DMS 273 (cell line): ENCODE data around the gene METTL3.

Experiments
- DNase-seq: peaks from one replicate; lab custom pipeline; 2025; ENCODE audit not compliant: unreplicated experiment; lab: John Stamatoyannopoulos, UW

METTL3 gene

DNA sequence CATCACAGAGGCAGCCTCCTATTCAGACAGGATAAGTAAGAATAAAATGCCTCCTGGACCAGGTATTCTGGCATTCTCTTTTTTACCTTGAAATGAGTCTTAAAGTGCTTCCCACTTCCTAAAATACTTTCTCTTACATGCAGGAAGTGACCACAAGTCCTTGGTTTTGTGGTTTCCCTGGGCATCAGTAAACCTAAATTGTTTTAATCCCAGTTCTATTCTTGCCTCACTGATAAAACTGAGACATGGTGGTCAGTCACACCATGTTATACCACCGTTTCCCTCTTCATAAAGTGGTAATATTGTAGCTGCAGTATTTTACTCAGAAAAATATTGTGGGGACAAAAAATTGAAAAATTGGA, 16.2 kb upstream of the METTL3 start:
- DNase-seq: no peak

DNA sequence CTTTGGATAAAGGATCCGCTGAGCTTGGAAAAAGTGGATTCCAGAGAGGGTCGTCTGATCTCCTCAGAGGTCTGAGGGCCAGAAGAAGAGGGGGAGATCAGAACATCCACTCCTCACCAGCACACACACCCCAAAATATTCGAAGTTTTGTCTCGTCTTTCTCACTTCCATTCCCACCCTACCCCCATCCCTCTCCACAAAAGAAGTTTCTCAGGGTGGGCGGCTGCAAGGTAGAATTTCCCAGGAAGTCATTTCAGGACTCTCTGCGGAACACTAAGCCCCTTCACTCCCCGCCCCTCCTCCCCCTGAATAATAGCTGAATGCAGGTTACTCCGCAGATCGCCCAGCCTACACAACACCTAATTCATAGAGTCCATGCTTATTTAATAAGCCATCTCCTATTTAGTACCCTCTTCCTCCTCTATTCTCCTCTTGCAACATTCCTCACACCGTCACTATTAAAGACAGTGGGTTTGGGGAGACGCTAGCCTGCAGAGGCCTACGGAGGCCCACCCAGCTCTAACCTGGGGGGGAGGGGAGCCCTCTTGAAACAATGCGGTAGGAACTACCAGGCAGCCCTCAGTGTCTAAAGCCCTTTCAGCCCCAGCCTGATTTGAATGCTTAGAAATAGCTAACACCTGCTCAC, 15.7 kb upstream of the METTL3 start:
- DNase-seq: peak; percentile 17

DNA sequence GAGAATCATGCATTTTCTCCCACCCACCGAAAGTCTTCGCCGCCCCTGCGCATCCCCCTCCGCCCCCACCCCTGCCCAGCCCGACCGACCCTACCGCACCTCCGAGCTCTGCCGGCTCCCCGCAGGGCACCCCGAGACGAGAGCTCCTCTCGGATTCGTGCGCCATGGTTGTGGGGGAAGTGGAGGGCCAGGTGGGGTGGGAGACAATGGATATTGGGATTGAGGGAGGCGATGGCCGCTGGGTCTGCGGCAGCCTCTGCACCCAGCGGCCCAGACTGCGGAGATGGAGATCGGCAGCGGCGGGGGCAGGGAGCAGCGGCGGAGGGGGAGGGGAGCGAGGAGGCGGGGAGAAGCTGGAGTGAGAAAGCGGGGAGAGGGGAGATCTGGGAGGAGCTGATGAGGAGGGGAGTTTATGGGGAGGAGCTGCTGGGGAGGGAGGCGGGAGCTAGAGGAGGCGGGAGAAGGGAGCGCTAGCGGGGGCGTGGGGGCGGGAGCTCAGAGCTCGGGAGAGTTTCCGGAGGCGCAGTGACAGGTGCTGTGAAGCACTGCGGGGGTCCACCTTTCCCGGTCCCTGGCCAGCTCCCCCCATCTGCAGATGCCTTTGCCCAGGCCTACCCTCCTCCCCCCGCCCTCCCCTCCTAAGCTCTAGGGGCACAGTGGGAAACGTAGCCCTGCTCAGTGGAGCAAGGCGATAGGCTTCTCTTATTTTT, 15.0 kb upstream of the METTL3 start, which contains the start of gene SALL2:
Gene SALL2, minus strand, starts transcription at position 385 of the 710 bp plus-strand sequence. Its CDS starts 219 bp downstream, at position 166.
- DNase-seq: peak; percentile 93

DNA sequence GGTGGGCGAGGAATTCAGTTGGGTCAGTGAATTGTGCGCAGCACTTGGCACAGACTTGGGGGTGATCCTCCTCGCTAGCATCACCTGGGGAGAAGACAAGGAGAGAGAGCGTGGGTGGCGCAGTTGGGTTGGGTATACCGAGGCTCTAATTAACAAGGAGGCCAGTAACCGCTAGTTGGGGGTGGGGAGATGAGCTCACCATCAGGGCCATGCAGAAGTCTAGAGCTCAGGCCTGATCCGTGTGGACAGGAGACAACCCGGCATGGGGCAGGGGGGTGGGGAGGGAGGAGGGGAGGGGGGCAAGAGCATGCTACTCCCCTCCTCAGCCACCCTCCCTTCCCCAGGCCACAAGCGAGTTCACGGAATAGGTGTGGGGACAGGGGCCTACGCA, 14.4 kb upstream of the METTL3 start:
- peak; percentile 65 for DNase-seq

DNA sequence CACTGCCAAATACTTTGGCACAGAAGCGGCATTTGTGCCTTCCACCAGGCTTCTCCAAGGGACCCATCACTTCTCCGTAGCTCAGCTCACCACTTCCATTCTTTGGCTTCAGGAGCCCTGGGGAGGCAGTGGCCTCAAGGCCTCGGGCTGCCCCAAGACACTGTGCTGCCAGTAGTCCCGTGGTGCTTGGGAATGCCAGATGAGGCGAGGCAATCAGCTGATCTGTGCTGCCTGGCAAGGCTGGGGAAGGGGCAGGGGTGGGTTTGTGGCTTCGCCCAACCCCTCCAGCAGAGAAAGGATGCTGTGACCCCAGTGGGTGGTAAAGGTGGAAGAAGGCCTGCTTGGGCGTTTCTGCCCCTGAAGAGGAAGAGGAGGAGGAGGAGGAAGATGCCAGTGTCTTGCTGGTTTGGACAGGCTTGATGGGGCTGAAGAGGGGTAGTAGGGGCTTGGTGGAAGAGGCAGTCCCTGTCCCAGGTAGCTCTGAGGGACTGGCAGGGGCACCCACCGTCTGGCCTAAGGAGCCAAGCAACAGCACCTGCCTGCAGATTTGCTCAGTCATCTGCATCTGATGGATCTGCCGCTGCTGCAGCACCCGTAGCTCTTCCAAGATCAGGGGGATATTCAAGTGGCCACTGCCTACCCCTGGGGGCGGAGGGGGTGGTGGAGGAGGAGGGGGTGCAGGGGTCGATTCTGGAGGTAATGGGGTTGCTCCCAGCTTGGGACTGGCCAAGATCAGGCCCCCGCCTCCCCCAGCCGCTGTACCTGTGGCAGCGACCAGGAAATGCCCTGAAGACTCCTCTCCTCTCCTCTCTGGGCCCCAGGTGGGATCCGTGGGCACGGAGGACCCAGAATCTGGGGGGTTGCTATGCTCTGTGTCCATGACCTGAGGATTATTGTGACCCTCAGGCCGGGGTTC, 13.7 kb upstream of the METTL3 start:
- no peak for DNase-seq

DNA sequence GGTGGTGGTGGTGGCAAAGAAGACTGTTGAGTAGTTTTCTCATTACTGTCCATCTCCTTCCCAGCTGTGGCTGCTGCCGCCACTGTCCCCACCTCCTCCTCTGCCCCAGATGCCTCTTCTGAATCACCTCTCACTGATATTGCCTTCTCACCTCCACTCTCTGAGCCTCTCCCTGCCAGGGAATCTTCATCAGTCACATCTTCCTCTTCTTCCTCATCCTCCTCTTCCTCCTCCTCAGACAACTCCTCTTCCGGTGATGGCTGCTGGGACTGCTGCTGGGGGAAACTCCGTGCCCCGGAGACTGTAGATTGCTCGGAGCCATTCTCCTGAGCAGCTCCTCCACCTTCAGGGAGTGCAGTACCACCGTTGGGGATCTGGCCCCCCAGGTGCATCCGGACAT, 12.1 kb upstream of the METTL3 start:
- DNase-seq: no peak

DNA sequence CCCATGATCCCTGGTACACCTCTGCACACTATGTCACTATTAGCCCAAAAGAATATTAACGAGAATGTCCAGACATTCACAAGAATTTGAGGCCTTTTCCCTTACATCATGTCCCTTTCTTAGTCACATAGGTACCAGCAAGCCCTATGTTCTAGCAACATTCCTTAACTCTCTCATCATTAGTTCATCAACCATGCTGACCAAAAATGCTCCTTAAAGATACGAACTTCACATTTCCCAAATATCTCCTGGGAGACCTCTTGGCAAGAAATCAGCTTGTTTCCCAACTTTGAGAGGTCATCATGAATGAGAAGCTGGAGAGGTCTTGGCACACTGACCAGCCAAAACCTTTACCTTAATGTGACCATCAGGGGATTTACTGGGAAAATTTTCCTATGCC, 10.4 kb upstream of the METTL3 start:
- peak; percentile 31 for DNase-seq

DNA sequence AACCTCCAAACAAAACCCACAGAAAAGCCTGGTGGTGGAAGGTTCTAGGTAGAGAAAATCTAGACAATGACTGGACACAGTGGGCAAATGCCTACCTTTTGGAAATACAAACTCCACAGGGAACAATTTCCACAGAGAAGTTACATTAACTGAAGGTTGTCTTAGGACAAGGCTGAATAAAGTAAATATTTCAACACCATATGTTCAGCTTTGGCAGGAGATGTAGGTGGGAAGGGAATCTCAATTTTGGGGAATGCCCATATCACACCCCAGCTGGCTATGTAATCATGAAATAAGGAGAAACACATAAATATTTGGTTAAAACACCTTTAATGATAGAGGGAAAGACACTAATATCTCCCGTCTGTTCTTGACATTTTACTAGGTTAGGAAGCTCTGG, 9.6 kb upstream of the METTL3 start:
- DNase-seq: peak; percentile 71

DNA sequence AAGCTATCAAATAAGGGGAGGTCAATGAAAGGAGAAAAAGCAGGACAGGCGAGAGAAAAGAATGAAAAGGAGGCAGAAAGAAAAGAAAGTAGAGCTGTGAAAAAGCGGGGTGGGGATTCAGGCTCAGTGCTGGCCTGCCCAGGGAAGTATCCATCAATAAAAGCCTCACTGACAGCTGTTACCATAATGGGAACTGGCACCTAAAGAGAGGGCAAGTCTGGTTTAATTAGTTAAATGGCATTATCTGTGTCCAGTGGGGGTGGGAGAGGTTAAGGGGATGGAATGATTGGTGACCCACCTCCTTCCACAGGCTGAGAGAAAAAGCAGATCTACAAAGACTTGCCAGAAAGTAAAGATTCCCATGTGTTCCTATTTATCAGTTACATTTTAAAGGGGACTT, 7.6 kb upstream of the METTL3 start:
- peak; percentile 29 for DNase-seq

DNA sequence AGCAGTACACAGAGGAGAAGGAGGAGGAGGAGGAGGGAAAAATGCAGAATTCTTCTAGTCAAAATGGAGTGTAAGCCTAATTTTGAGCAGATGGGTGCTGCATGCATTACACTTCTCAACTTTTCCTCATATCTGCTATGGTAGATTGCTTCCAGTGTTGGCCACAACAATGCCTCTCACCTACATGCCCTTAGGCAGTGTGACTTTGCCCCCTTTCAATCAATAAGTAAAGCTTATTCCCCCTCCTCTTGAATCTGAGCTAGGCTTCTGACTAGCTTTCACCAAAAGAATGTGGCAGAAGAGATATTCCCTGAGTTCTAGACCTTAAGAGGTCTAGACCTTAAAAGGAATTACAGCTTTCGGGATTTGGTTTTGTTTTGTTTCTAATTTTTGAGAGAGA, 3.2 kb upstream of the METTL3 start:
- no peak for DNase-seq

DNA sequence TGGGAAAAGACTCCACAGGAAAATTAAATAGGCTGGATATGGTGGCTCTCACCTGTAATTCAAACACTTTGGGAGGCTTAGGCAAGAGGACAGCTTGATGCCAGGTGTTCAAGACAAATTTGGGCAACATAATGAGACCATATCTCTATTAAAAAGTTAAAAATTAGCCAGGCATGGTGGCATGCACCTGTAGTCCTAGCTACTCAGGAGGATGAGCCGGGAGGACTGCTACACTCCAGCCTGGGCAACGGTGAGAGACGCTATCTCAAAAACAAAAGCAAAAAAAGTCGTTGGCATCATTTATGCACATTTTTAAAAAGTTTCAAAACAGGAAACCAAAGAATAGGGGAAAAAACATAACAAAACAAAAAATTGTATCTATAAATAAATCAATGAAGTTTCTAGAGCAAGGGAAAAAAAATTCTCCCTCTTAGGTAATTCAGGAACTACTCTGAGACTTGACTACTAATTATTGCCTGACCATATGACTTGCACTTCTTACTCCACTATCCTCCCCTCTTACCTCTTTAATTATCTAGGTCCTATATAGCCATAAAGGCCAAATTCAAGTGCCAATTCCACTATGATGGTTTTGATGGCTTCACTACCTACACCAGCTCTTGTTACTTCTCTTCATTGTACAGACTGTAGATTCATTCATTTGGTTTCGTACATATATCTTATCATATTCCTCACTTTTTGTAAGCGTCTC, 1.6 kb downstream of the METTL3 start:
- no peak for DNase-seq

DNA sequence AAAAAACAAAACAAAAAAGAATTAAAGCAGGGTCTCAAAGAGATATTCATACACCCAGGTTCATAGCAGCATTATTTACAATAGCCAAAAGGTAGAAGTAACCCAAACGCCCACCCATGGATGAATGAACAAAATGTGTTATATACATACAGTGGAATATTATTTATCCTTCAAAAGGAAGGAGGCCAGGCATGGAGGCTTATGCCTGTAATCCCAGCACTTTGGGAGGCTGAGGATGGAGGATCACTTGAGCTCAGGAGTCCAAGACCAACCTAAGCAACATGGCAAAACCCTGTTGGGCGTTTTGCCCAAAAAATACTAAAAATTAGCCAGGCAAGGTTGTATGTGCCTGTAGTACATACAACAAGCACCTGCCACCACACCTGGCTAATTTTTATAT, 4.6 kb downstream of the METTL3 start:
- DNase-seq: no peak

DNA sequence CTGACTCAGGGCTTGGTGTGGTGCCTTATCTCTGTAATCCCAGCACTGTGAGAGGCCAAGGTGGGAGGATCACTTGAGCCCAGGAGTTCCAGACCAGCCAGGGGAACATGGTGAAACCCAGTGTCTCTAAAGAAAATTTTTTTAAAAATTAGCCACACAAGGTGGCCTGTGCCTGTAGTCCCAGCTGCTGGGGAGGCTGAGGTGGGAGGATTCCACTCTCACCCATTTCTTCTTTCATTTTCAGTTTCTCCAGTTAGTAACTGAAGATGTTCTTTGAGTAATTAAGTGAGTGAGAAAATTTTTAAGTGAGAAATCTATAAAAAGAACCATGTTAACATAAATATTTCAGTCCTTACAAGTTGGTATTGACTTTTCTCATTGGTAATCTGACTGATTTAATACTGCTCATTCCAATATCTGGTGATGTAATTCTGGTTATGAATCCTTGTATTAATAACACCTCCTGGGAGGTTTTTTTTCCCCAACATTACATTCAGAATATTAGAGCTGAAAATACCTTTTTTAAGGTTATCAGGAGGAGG, 6.1 kb downstream of the METTL3 start:
- no peak for DNase-seq

DNA sequence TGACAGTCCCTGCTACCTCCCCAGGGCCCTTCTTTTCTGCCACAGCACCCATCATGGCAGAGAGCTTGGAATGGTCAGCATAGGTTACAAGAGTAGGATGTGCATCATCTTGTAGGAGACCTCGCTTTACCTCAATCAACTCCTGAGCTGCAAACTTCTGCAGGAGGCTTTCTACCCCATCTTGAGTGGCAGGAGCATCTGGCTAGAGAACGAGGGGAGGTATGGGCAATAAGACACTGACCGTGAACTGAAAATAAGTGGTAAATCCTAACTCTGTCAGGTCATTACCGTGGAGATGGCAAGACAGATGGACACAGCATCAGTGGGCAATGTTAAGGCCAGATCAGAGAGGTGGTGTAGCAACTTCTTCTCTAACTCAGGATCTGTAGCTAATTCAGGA, 7.8 kb downstream of the METTL3 start:
- no peak for DNase-seq

DNA sequence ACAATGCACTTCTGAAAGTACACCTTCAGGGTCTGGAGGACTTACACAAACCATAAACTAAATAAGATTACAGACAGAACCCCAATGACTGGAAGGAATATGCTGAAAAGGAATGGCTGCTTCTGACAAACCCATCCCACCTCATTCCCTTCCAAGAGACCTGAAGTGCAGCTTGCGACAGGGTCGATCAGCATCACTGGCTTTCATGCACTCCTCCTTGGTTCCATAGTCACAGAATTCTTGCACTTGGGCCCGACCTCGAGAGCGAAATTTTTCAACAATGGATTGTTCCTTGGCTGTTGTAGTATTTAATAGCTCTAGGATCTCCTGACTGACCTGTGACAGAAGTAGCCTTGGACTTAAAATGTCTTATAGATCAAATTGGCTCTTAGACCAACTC, 9.6 kb downstream of the METTL3 start:
- no peak for DNase-seq

DNA sequence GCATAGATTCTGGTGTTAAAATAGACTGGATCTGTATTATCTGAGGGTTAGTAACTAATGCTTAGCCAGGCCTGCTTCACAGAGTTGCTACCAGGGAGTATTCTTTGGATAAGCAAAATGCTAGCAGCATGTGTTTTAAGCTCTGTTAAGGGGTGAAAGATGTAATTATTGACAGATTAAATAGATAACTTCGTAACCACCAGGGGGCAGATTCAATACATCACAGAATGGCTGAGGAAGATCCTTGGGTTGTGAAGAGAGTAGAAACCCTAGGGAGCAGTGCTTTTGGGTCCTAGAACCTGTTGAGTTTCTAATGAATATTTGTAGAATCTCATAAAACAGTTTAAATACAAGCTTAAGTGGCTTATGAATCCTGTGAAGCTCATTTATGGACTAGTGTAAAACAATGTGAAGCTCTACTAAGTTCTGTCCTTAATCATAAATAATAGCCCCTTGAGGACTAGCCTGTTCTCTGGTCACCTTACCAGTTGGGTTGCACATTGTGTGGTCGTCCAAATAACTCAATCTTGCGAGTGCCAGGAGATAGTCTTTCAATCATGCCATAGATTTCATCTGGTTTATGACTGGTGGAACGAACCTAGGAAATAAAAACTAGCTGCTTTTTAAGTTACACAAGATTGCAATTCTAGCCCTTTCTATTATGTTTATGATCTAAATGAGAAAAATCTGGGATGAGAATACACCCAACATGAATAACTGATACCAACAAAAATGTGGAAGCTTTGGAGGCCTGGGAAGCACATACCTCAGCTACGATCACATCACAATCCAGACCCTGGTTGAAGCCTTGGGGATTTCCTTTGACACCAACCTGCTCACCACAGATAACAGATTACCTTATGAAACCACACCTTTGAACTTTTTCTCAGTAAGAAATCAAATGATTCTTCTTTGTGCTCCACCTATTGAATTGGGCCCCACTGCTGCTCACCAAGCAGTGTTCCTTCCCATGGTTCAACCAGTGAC, 12.3 kb downstream of the METTL3 start:
- peak; percentile 84 for DNase-seq

DNA sequence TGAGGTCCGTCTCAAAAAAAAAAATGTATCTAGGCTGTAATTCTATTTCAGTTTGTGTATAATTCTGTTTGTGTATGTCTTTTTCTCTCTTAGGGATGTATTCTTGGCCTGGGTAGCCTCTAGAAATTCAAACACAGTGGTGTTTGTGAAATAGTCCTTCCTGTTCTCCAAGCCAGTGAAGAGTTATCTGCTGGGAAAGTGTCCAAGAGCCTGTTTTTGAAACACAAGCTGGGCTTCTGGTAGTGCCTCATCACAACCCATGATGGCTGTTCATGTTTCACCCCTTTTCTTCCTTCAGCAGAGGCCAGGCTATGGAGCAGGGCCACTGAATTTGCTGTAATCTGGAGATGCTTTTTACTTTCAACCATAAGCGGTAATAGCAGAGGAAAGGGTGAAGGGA, 14.7 kb downstream of the METTL3 start:
- no peak for DNase-seq

DNA sequence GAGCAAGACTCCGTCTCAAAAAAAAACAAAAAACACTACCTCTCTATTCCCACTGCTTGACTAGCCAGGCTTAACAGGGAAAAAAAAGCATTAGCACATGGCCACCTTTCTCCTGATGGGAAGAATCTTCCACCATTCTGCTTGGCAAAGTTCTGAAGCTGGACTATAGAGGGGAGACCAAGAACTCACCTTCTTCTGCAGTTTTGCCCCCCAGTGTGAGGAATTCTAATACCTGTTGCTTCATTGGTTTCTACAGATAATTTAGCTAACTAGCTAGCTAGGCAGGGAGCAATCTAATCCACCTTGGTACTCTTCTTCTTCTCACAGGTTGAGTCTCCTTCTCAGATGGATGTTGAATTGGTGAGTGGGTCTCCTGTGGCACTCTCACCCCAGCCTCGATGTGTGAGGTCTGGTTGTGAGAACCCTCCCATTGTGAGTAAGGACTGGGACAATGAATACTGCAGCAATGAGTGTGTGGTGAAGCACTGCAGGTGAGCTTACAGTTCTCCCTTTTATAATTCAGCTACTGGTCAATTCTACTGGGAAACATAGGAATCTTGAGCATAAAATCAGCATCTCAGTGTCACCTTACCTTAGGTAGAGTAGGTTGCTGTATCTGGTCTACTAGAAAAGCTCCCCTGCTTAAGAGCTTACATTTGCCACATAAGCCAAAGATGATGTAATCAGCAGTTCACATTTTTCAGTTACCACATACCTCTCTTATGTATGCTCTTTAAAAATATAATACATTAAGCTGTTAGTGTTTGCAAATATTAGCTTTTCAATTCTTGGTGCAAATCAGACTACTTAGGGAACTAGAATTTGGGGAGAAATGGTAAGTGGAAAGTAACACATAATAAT, 16.0 kb downstream of the METTL3 start:
- no peak for DNase-seq

DNA sequence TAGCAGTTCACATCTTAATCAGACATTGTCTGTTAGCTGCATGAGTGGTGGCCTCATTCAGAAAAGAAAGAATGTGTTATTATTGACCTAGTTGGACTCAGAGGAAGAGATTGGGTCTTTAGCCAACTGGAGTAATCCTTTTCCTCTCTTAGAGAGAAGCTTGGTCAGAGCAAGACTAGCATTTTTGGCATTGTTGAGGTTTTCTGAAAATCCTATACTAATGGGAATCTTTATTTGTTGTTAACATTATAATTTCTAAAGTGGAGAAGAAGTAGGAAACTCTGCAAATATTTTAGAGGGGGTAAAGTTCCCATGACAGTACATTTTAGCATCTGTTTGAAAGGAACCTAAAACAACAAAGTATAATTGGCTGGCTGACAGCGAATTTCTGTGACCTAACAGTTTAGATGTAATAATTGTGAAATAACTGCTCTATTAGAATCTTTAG, 24.5 kb downstream of the METTL3 start:
- no peak for DNase-seq
